ENCODE data around the gene BDKRB2.

The BDKRB2 gene
- 0 reads per million in 2 donors for total RNA-seq

DNA sequence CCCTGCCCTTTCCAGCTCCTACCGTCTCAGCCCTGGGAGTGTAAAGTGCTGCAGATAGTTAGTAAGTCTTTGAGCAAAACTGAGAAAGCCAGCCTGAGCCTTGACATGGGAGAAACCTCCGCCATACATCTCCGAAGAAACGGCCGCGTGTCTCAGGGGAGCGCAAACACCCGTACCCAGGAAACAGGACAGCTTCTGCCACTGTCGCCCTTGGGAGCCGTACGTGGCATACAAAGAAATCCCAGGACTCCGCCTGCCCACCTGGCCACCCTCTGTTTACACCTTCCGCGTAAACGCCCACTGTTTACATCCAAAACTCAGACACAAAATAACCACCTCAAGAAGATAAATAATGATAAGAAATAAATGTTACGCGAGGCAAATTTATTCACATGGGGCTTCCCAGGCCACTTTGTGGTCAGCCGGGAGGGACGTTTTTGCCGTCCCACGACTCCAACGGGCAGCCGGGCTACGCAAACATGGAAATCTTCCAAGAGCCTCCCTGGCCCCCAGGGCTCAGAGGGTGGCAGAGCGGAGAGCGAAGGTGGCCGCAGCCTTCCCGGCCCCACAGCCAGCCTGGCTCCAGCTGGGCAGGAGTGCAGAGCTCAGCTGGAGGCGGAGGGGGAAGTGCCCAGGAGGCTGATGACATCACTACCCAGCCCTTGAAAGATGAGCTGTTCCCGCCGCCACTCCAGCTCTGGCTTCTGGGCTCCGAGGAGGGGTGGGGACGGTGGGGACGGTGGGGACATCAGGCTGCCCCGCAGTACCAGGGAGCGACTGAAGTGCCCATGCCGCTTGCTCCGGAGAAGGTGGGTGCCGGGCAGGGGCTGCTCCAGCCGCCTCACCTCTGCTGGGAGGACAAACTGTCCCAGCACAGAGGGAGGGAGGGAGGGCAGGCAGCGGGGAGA, at the start of gene BDKRB2:
TSS of gene BDKRB2 (plus strand) at position 689 of the 908 bp plus-strand sequence. CDS start 32,269 bp downstream, outside the sequence.
- DNase-seq: no peak

DNA sequence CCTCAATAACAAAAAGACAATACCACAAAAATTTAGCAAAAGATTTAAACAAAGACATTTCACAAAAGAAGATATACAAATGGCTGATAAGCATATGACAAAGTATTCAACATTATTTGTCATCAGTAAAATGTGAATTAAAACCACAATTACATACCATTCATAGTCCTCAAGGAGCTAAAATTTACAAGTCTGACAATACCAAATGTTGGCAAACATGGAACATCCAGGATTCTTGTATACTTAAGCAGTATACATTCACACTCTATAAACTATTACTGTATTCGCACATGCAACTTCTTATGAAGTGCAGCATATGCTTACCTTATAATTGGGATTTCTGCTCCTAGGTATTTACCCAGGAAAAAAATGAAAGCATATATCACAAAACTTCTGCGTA, 49.7 kb upstream of the BDKRB2 start:
- no peak for DNase-seq

DNA sequence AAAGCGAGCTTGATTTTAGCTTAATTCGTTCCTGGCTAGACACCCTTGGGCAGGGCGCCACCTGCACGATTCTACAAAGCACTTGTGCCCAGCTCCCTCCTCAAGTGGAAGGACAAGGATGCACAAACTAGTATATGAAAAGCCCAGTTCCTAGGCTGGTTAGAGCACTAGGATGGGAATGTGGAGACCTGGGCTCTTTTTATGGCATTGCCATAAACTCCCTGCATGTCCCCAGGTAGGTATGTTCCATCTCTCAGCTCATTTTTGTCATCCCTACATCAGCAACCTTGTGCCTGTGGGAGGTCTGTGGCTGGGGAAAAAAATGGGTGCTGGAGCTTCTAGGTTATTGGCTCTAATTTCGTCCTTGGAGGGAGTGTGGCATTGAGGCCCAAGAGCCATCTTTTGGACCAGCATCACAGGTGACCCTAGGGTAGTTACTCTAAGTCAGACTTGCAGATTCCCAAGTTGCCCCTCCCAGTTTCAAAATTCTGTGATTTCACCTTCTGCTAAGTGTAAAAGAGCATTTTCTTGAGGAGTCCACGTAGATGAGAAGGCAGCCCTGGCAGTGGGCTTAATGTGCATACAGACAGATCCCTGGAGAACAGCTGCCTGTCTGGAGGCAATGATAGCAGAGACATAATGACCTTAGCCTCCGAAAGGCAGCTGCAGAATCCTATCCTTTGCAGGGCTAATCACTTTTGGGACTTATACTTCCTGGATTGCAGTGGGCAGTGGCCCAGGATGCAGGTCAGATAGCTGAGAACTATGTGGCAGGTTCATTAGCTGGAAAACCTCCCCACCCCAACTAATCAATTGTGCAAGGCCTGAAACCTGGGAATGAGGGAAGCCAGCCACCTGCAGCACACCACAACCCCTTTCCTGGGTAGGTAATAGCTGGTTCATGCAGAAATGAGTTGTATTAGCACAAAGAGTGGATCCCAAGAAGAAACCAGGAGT, 47.6 kb upstream of the BDKRB2 start:
- DNase-seq: no peak

DNA sequence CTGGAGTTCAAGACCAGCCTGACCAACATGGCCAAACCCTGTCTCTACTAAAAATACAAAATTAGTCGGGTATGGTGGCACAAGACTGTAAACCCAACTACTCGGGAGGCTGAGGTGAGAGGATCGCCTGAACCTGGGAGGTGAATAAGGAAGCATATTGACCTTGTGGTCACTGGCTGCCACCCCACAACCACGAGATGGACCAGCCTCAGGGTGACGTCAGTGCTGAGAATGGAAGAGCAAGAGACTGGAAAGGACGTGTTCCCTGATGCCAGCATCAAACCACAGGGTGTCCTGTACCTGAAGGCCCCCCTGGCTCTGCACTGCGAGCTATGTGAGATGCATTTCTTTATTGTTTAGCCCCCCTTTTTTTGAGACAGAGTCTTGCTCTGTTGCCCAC, 45.9 kb upstream of the BDKRB2 start:
- DNase-seq: no peak

DNA sequence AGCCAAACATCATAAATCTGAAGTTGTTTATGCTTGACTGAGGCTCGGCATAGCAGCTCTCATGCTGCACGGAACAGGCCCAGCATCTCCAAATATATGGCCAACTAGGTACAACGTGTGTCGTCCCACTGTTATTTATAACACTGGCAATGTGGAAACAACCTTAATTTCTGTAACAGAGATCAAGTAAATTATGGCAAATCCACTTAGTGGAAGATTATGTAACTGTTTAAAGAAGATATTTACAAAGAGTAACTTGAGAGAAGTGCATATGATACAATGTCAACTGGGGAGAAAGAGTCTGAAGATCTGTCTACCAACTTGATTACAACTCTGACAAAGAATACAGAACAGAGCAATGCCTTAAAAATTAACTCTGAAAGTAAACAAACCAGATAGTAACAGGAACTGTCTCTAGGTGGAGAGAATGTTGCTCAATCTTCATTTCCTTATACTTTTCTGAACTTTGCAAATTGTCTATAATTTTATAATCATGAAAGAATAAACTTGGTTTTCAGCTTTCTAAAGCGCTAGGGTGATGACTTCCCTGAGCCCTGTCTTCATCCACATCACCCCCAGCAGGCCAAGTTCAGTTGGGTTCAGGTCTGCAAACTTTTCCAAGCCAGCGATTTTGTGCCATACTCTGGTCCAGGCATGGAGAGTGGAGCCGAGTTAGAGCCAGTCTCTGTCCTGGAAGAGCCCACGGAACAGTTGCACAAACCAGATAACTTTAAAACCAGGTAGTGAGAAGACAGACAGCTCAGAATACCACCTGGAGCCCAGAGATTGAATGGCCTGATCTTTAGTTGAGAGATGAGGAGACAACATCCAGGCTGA, 44.3 kb upstream of the BDKRB2 start:
- no peak for DNase-seq

DNA sequence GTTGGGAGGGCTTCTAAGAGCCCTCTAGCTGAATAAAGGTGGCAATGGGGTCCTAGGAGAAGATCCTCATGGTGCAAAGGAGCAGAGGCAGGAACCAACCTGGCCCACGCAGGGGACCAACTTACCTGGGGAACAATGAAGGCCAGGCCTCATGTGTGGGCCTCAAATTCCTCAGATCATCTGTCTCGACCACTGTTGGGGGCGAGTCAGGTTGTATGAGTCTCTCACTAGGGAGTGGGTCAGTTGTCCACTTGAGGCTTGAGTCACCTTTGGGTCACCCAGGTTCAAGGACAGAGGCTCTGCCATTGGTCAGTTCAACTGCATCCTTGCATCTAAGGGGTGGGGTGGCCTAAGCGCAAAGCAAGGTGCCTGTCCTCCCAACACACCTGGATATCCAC, 43.7 kb upstream of the BDKRB2 start:
- no peak for DNase-seq

DNA sequence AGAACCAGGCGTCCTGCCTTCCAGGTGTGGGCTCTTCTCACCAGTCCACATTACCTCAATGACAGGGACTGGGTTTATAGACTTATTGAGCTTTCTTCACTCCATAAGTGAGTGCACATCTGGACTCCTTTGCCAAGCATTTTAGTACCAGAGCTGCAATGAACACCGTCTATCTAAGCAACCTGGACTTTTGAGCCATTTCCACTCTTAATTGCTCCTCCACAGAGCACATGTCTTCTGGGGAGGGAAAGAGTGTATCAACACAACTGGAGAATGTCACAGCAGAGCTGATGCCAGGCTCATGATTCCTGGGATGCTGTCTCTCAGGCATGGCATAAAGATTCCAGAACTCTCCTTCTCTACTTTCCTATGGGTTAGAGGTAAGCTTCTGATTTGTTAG, 43.0 kb upstream of the BDKRB2 start:
- DNase-seq: no peak

DNA sequence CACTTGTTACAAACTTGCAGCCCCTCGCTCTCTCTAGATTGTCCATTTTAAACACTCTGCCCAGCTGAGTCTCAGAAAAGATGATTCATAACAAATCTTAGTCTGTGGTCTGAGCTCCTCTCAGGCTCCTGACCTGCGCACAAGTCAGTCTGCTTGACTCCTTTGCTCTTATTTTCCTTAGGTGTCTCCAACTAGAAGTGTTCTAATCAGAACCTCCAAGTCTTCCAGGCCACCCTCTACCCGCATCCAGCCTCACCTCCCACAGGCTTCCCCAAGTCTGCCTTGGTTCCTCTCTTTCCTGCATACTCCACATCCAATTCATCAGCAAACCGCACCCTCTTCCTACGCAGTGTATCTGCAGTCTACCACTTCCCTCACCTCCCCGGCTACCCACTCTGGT, 42.4 kb upstream of the BDKRB2 start:
- DNase-seq: no peak

DNA sequence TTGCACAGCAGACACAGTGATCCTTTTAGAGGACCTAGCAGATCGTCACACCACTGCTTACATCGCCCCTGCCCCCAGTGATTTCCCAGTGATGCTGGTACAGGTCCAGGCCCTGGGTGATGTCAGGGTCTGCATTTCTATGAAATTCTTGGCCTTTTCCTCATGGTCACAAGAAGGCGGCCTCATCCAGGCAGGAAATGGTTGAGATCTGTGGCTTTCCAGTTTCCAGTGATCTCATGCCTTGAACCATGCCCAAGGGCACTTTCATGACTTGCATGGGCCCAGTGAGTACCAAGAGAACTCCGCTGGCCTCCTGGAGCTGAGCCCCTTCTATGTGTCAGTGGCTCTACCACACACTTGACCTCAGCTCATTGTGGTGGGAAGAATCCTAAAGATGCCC, 41.9 kb upstream of the BDKRB2 start:
- no peak for DNase-seq

DNA sequence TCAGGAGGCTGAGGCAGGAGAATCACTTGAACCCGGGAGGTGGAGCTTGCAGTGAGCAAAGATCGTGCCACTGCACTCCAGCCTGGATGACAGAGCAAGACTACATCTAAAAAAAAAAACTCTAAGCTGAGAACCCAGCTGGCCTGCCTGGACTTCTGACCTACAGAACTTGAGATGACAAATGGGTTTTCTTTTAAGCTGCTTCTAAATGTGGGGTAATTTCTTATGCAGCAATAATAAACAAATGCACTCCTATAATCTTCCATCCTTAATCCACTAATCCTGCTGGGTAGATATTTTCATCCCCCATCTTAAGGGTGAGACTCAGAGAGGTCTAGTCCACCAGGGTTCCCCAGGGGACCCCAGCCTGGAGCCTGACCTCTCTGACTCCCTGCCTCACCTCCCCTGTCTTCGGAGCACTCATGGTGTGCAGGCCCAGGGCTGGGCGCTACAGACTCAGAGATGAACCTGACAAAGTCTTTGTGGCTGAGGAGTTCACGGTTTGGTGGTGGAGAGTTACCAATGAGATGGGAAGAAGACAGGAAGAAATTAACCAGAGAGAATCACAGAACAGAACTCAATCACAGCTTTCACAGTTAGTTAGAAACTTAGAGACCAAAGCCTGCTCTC, 39.7 kb upstream of the BDKRB2 start:
- DNase-seq: no peak

DNA sequence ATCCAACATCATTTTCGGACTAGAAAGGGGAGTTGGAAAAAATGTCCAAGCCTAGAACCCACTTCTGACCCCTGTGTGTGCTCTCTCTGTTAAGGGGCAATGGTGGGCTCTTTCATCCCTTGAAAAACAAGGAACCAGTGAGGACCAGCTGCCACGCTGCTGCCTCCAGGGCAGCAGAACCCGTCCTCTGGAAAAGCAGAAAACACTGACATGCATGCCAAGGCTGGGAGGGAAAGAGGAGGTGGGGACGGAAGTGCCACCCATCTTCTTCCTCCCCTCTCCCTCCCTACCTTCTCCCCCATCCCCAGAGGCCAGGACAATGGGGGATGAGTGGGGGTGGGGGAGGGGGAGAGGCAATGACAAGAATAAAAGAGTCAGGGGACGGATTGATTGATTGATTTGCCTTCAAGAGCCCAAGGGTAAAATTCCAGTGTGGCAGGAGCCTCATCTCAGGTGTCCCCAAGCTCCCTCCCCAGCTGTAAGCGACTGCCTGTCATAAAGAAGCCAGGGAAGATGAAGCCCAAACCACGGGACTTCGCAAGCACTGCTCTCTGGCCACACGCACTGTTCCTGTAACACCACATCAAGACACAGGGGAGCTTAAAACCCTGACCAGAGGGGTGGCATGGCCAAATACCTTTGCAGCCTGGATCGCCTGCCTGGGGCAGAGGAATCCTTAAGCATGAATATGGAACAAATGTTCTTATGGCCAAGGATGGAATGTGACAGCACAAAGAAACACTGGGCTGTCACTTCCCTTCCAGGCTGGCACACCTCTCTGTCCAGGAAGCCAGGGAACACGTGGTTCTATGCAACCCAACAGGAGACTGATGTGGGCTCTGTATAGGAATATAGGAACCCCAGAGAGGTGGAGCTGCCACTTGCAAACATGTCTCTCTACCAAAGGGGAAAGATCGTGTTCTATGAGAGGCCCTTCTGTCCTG, 38.9 kb upstream of the BDKRB2 start:
- no peak for DNase-seq

DNA sequence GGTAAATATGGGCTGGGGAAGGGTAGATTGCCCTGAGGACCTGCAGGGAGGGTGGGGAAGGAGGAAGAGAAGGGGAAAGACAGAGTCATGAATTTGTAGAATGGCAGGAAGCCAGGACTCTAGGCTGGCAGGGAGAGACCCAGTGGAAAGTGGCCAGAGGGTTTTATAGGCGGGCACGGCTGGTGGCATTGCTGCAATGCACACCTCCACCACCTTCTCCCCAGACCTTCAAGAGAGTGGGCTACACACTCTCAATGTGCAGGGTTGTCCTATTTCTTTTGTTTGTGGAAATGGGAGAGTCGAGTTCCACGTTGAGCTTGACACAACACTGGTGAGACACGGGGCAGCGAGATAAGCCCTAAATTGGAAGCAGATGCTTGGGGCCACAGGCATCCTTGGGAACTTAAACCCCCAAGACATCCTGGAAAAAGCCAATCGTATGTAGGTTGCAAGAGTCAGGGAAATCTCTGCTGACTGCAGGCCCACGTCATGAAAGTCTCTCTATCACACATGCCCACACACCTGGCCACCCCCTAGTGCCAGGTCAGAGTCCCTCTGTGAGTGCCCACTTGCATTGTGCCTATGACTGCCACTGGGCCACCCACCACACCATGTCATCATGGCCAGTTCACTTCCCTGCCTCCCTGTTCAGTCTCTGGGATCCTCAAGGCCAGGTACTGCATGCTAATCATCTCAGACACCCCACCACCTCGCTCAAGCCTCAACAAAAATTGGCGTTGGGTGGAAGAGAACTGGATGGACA, 38.0 kb upstream of the BDKRB2 start:
- DNase-seq: no peak

DNA sequence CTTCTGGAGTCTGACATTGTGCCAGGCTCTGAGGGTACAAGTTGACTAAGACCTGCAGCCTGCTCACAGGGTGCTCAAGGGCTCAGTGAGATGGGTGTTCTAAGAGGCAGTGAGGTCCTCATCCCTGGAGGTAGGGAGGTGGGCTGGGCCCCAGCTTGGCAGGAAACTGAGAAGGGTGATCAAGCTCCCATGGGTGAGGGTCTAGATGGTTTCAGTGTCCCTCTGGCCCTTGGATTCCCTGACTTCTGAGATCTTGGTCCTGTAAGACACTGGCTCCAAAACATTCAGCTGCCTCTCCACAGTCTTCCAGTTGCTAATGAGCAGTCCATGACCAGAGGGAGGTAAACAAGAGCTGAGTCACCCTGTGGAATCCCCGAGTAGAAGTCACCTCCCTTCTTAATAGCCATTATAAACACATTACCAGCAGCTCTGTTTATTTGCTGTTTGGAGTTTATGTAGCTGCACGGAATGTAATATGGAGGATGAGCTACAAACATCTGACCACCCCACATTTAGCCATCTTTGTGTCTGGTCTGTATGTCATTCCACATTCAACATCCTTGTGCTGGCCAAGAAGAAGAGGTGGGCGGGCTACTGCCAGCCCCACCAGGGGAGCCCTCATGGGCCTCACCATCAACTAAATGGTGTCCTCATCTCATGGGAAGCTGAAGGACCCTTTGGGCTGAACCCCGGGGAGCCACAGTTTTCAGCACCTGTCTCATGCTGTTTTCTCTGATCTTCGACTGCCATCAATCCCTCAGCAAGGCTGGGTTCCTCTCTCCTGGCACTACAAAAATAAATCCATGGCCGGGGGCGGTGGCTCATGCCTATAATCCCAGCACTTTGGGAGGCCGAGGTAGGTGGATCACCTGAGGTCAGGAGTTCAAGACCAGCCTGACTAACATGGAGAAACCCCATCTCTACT, 37.2 kb upstream of the BDKRB2 start:
- DNase-seq: no peak

DNA sequence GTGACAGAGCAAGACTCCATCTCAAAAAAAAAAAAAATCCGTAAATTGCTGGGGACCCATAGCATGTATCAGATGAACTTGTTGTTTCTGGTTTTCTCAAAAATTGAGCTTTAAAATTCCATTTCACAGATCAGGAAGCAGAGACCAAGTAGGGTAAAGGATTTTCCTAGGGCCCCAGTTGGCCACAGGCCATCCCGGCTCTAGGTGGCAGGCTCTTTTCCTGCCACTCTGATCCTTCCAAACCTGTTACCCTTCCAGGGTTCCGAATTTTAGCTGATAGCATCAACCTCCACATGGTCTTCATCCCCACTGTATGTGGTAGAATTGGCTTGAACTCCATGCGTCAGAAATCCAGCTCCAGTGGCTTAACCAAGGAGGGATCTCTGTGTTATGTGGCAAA, 36.1 kb upstream of the BDKRB2 start:
- DNase-seq: no peak

DNA sequence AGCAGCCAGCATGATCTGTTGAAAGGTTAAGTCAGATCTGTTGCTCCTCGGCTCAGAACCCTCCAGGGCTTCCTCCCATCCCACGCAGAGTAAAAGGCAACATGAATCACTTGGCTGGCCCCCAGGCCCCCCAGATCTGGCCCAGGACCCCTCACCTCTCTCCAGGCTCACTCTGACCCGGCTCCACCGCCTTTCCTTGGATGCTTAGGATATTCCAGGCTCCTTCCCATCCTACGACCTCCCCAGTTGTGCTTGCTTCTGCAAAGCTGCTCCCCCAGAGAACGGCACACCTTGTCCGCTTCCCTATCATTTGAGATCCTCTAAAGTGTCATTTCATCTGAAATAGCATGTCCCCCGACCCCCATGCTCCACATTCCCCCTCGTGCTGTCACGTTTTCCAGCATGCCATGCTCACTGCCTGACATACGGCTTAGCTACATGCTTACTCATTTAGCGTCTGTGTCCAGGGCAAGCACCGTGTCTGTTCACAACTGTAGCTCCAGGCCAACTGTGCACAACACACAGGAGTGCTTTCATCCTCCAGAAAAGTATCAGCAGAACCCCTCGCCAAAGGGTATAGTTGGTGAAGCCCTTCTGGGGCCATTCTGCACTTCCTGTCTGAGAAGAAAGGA, 33.6 kb upstream of the BDKRB2 start:
- DNase-seq: no peak

DNA sequence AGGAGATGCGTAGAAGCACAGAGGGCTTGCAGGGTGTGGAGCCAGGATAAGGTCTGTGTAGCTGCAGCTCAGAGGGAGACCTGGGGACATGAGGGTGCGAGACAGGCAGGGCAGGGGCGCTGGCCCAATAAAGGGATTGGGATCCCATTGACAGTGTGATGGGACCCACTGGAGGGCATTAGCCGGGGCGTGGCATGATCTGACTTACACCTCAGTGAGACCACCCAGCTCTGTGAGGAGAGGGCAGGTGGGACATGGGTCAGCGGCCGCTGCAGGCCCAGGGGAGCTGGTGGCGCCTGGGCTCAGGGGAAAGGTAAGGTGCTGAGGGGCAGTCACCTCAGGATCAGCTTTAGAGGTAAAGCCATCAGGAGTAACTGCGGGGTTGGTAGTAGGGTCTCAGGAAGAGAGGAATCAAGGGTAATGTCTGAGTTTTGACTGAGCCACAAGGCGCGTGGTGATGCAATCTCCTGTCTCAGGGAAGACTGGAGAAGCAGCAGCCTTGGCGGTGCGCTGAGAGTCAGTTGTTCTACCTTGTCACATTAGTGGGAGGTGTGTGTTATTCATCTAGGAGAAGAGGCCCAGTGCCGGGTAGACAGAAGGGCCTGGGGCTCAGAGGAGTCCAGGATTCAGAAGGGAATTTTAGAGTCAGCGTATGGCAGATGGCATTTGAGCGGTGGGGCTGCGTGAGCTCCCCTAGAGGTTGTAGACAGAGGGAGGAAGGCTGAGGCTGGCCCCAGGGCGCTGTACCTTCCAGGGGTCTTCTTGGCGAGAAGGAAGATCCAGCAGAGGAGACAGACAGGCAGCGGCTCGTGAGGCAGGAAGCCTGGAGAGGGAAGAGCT, 30.8 kb upstream of the BDKRB2 start:
- DNase-seq: no peak

DNA sequence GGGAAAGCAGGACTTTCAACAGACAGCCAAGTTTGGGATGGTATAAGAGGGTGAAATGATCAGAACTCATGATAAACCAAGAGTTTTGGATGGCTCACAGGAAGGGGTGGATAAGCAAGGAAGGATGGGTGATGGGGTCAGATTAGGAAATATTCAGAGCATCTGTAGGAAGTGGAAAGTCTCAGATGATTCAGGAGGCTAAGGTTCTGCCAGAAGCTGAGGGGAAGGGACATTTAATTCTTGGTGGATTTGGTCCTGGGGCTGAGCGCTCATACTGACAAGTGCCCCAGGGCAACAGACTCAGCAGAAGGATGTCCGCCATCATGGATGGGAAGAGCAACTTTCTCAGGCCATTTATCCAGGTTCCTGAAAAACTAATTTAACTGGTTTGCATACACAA, 28.4 kb upstream of the BDKRB2 start:
- DNase-seq: no peak

DNA sequence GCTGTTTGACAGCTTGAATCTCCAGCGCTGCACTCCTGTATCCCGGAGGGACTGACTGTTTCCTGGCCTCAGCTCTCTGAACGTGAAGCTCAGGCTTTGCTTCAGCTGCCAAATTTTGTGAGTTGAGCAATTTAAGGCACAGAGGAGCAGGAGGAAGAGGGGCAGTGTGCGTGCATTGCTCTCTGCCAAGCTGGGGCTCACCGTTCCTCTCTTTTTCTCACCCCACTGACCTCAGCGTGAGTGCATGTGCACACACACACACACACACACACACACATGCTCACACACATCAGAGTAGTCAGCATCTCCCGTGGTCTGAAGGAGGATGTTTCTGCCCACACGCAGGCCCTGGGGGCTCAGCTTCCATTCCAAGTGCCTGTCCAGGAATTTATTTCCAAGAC, 27.8 kb upstream of the BDKRB2 start:
- DNase-seq: no peak

Measured in activated gamma-delta T cell (primary cell).